IMR-90 (cell line): ENCODE results near the gene GNA14. TPM values are rescaled to one million over a fixed set of nuclear protein-coding genes. Genes with fewer than 3 reads are reported as not detected.

Source experiments
- ATAC-seq: fragments of 200-7000 bp; cut with Tn5 transposase; 2 replicates; pipeline ENCODE4 v1.9.1; 2020; ENCODE audit warnings: low read depth, mild to moderate bottlenecking, moderate library complexity
- BruUV-seq: library from RNA; stranded (reverse); fragments of 400-500 nt; replicated peaks from 2 replicates; lab custom pipeline; 2021; lab: Mats Ljungman, UMichigan
- CTCF ChIA-PET: fragments of 300-600 bp; formaldehyde crosslinking; extraction: SDS; loops from one replicate; lab custom pipeline; 2021; ENCODE audit warnings: antibody characterized with exemption; lab: Yijun Ruan, JAX
- POLR2A ChIA-PET: fragments of 300-600 bp; sonication (Branson Sonifier 250); formaldehyde crosslinking; loops from one replicate; lab custom pipeline; 2022; ENCODE audit warnings: antibody characterized with exemption; ENCODE audit not compliant: unreplicated experiment; lab: Charles Lee
- DNase-seq: peaks from one replicate; pipeline ENCODE4 v3.0.0; 2013
- H2AFZ ChIP-seq: replicated peaks from 2 replicates; pipeline ENCODE3; 2013; ENCODE audit warnings: low read length, mild to moderate bottlenecking; ENCODE audit not compliant: poor library complexity
- H2AK5ac ChIP-seq: 2 replicates; pipeline ENCODE4 v1.6.1; 2013; ENCODE audit warnings: low read depth, low read length, inconsistent platforms
- H2AK9ac ChIP-seq: replicated peaks from 2 replicates; pipeline ENCODE3; 2013; ENCODE audit warnings: mild to moderate bottlenecking, low read depth, low read length, moderate library complexity; ENCODE audit not compliant: poor library complexity
- H2BK120ac ChIP-seq: 2 replicates; pipeline ENCODE4 v1.6.1; 2013; ENCODE audit warnings: low read depth, low read length, inconsistent platforms
- H2BK15ac ChIP-seq: 3 replicates; pipeline ENCODE4 v1.6.1; 2013; ENCODE audit warnings: low read depth, low read length, inconsistent platforms
- H2BK20ac ChIP-seq: 2 replicates; pipeline ENCODE4 v1.6.1; 2013; ENCODE audit warnings: low read depth, mild to moderate bottlenecking, inconsistent platforms, low read length, moderate library complexity
- H2BK5ac ChIP-seq: 2 replicates; pipeline ENCODE4 v1.6.1; 2013; ENCODE audit warnings: mild to moderate bottlenecking, low read depth, low read length, inconsistent platforms; ENCODE audit not compliant: poor library complexity, severe bottlenecking
- H3K14ac ChIP-seq: replicated peaks from 2 replicates; pipeline ENCODE4 v1.6.1; 2013; ENCODE audit warnings: low read depth, low read length, inconsistent platforms
- H3K18ac ChIP-seq: 2 replicates; pipeline ENCODE4 v1.6.1; 2013; ENCODE audit warnings: low read depth, low read length, control low read depth
- H3K23ac ChIP-seq: 2 replicates; pipeline ENCODE4 v1.6.1; 2013; ENCODE audit warnings: low read depth, low read length, inconsistent platforms
- H3K27ac ChIP-seq: 2 replicates; pipeline ENCODE4 v1.5.1; 2013; ENCODE audit warnings: mild to moderate bottlenecking, control low read depth, low read length; ENCODE audit not compliant: insufficient read depth
- H3K27me3 ChIP-seq: 2 replicates; pipeline ENCODE4 v1.6.1; 2013; ENCODE audit warnings: low read length; ENCODE audit not compliant: control insufficient read depth, insufficient read depth
- H3K36me3 ChIP-seq: 2 replicates; pipeline ENCODE4 v1.6.1; 2013; ENCODE audit warnings: low read length, mixed read lengths; ENCODE audit not compliant: control insufficient read depth, insufficient read depth
- H3K4ac ChIP-seq: 2 replicates; pipeline ENCODE4 v1.6.1; 2013; ENCODE audit warnings: low read depth, low read length, inconsistent platforms
- H3K4me1 ChIP-seq: 2 replicates; pipeline ENCODE4 v1.6.1; 2013; ENCODE audit warnings: low read length, mixed read lengths; ENCODE audit not compliant: control insufficient read depth, insufficient read depth
- H3K4me2 ChIP-seq: 2 replicates; pipeline ENCODE4 v1.6.1; 2013; ENCODE audit warnings: low read depth, mild to moderate bottlenecking, control low read depth, low read length, moderate library complexity
- H3K4me3 ChIP-seq: 2 replicates; pipeline ENCODE4 v1.5.1; 2013; ENCODE audit warnings: low read depth, mild to moderate bottlenecking, control low read depth, low read length, moderate library complexity; ENCODE audit not compliant: insufficient read depth
- H3K56ac ChIP-seq: 2 replicates; pipeline ENCODE4 v1.6.1; 2013; ENCODE audit warnings: low read length, inconsistent platforms; ENCODE audit not compliant: insufficient read depth; ENCODE audit errors: extremely low read depth
- H3K79me1 ChIP-seq, 2 experiments: 2 replicates each; pipeline ENCODE4 v1.6.1; 2013; ENCODE audit warnings: low read length in 2 of 2, inconsistent platforms in 1 of 2, low read depth in 1 of 2
- H3K9ac ChIP-seq: 2 replicates; pipeline ENCODE4 v1.6.1; 2013; ENCODE audit warnings: low read depth, low read length, control low read depth
- H3K9me1 ChIP-seq: 2 replicates; pipeline ENCODE4 v1.6.1; 2013; ENCODE audit warnings: low read length, inconsistent platforms; ENCODE audit not compliant: insufficient read depth
- H3K9me3 ChIP-seq: 2 replicates; pipeline ENCODE4 v1.6.1; 2013; ENCODE audit warnings: low read length; ENCODE audit not compliant: control insufficient read depth, insufficient read depth
- H4K20me1 ChIP-seq: 2 replicates; pipeline ENCODE4 v1.6.1; 2013; ENCODE audit warnings: low read length, inconsistent platforms; ENCODE audit not compliant: insufficient read depth
- H4K5ac ChIP-seq: 2 replicates; pipeline ENCODE4 v1.6.1; 2013; ENCODE audit warnings: mild to moderate bottlenecking, low read depth, low read length, control low read depth
- H4K8ac ChIP-seq, 2 experiments: 2 replicates each; pipeline ENCODE4 v1.6.1; 2013; ENCODE audit warnings: low read depth in 2 of 2, low read length in 2 of 2, control low read depth in 1 of 2, inconsistent platforms in 1 of 2
- H4K91ac ChIP-seq: 2 replicates; pipeline ENCODE4 v1.6.1; 2013; ENCODE audit warnings: low read depth, low read length, inconsistent platforms; ENCODE audit not compliant: insufficient read depth
- BHLHE40 ChIP-seq: fragments of 150-350 bp; IDR thresholded peaks from 2 replicates; pipeline ENCODE4 v1.6.1; 2016; ENCODE audit warnings: mild to moderate bottlenecking, low read depth, low read length
- CEBPB ChIP-seq: IDR thresholded peaks from 2 replicates; pipeline ENCODE4 v1.6.1; 2012; ENCODE audit warnings: low read depth, low read length, improper control_type of control experiment
- CHD1 ChIP-seq: IDR thresholded peaks from 2 replicates; pipeline ENCODE4 v1.6.1; 2012; ENCODE audit warnings: low read depth, low read length, improper control_type of control experiment
- CTCF ChIP-seq: conservative IDR thresholded peaks from 2 replicates; pipeline ENCODE4 v1.5.1; 2012; ENCODE audit warnings: mild to moderate bottlenecking, low read depth, low read length, improper control_type of control experiment
- ELK1 ChIP-seq: fragments of 150-350 bp; IDR thresholded peaks from 2 replicates; pipeline ENCODE4 v1.6.1; 2016; ENCODE audit warnings: low read depth, mild to moderate bottlenecking, low read length, moderate library complexity, borderline replicate concordance
- FOS ChIP-seq: fragments of 150-350 bp; IDR thresholded peaks from 2 replicates; pipeline ENCODE4 v1.6.1; 2016; ENCODE audit warnings: low read depth, low read length
- MAFK ChIP-seq: IDR thresholded peaks from 2 replicates; pipeline ENCODE4 v1.6.1; 2012; ENCODE audit warnings: low read depth, low read length, improper control_type of control experiment
- MAZ ChIP-seq: IDR thresholded peaks from 2 replicates; pipeline ENCODE4 v1.6.1; 2012; ENCODE audit warnings: low read depth, mild to moderate bottlenecking, low read length, improper control_type of control experiment, moderate library complexity, borderline replicate concordance
- MXI1 ChIP-seq: IDR thresholded peaks from 2 replicates; pipeline ENCODE4 v1.6.1; 2012; ENCODE audit warnings: low read depth, mild to moderate bottlenecking, low read length, moderate library complexity, borderline replicate concordance
- NFE2L2 ChIP-seq: fragments of 150-350 bp; IDR thresholded peaks from 2 replicates; pipeline ENCODE4 v1.6.1; 2016; ENCODE audit warnings: low read depth, mild to moderate bottlenecking, low read length
- POLR2A ChIP-seq: IDR thresholded peaks from 2 replicates; pipeline ENCODE4 v1.6.1; 2012; ENCODE audit warnings: mild to moderate bottlenecking, low read depth, low read length
- RAD21 ChIP-seq: IDR thresholded peaks from 2 replicates; pipeline ENCODE4 v1.6.1; 2012; ENCODE audit warnings: low read length, improper control_type of control experiment
- RCOR1 ChIP-seq: IDR thresholded peaks from 2 replicates; pipeline ENCODE4 v1.6.1; 2012; ENCODE audit warnings: mild to moderate bottlenecking, low read length, improper control_type of control experiment; ENCODE audit not compliant: insufficient replicate concordance
- RFX5 ChIP-seq: IDR thresholded peaks from 2 replicates; pipeline ENCODE4 v1.8.0; 2012; ENCODE audit warnings: low read depth, mild to moderate bottlenecking, low read length, moderate library complexity
- SMC3 ChIP-seq: fragments of 150-350 bp; IDR thresholded peaks from 2 replicates; pipeline ENCODE4 v1.6.1; 2016; ENCODE audit warnings: low read depth, mild to moderate bottlenecking, antibody characterized with exemption, low read length, moderate library complexity
- WGBS, 2 experiments: methylation state at CpG; one replicate each; pipeline versions ENCODE4 v1.1.5 to v1.1.7; 2013; ENCODE audit warnings: missing lambda C conversion rate in 2 of 2; ENCODE audit not compliant: insufficient read length in 1 of 2; ENCODE audit errors: extremely low coverage in 2 of 2; 5-methylcytosine and 5-hydroxymethylcytosine counted together
- dilution Hi-C: fragments of 300-500 bp; cut with HindIII; formaldehyde crosslinking; loops from one replicate; pipeline ENCODE4 v1.14.3; 2018; ENCODE audit warnings: low sequenced_read_pairs; ENCODE audit not compliant: unreplicated experiment
- in situ Hi-C: fragments of 300-500 bp; cut with MboI; formaldehyde crosslinking; loops from 3 replicates; pipeline ENCODE4 v1.14.3; 2019; ENCODE audit warnings: low sequenced_read_pairs, inconsistent platforms, mixed read lengths
- intact Hi-C: fragments of 100-400 bp; cut with micrococcal nuclease; formaldehyde crosslinking; loops from 2 replicates; pipeline ENCODE4 v1.10.0; 2022
- polyA plus RNA-seq, 3 experiments: library from polyadenylated mRNA; depleted of rRNA; stranded (reverse); fragments of >200 nt; gene quantifications; 2 replicates each; pipeline ENCODE4 v1.2.3, GENCODE V29; 2012; ENCODE audit warnings: low replicate concordance in 1 of 3
- total RNA-seq: library from RNA; depleted of rRNA; stranded (reverse); fragments of >200 nt; gene quantifications from 2 replicates; pipeline ENCODE4 v1.2.3, GENCODE V29; 2012
- TF ChIP-seq, protein P1 (sequence below): fragments of 150-350 bp; IDR thresholded peaks from 2 replicates; pipeline ENCODE4 v1.6.1; 2017; ENCODE audit warnings: mild to moderate bottlenecking, antibody characterized with exemption, low read length, low read depth

Gene GNA14
- total and polyA plus RNA-seq, 2 of the 4 experiments (the other 2 are of a cell fraction) = under 0.01 to 0.03 TPM

DNA sequence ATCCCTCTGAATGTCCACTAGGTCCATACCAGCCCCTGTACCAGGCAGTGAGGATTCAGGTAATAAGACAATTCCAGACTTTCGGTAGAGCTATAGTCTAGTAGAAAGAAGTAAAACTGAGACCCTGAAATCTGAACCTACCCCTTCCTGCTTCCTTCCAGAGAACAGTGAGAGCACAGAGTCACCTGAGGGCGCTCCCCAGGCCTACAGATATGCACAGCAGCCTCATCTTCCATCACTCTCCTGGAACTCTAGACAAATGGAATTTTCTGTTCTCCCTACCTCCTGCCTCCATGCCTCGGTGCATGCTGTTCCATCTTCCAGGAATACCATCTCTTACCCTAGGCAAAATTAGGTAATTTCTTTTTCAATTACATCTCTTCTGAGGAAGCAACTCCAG, 3.1 kb upstream of the GNA14 start:
- no peak overlapping the region for H2AK5ac ChIP-seq
- TF ChIP-seq MAZ (no peak), RCOR1 (no peak), FOS (no peak), CHD1 (no peak), ELK1 (no peak), NFE2L2 (no peak), RFX5 (no peak), POLR2A (no peak), BHLHE40 (no peak), CEBPB (no peak), RAD21 (no peak), CTCF (no peak), MXI1 (no peak), MAFK (no peak), SMC3 (no peak)
- TF ChIP-seq, protein P1, sequence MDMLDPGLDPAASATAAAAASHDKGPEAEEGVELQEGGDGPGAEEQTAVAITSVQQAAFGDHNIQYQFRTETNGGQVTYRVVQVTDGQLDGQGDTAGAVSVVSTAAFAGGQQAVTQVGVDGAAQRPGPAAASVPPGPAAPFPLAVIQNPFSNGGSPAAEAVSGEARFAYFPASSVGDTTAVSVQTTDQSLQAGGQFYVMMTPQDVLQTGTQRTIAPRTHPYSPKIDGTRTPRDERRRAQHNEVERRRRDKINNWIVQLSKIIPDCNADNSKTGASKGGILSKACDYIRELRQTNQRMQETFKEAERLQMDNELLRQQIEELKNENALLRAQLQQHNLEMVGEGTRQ = no peak
- intact Hi-C loops = no loop called here
- in situ Hi-C loops = no loop called here
- DNase-seq (no peak), ATAC-seq (no peak)
- POLR2A ChIA-PET = no interaction called here
- no peaks in the 10 kb centered on the region for H3K9me3 ChIP-seq
- H3K4me1 ChIP-seq = no peaks in the 10 kb centered on the region
- H2BK5ac ChIP-seq = no peak overlapping the region
- H4K5ac ChIP-seq = no peak overlapping the region
- no TSS peak for BruUV-seq
- CTCF ChIA-PET = interaction anchor here (0.6 to 1.1 kb wide), 2 partner anchors 21 to 163 kb away, joined by 3 read pairs; no protein-coding TSS in a partner anchor
- WGBS, 2 experiments = no CpG with 5 or more reads among the region's 3 CpGs
- H3K56ac ChIP-seq = no peak overlapping the region
- no peak overlapping the region for H3K27ac ChIP-seq
- H4K8ac ChIP-seq = no peak overlapping the region
- no peak overlapping the region for H2BK120ac ChIP-seq
- no peak overlapping the region for H2BK20ac ChIP-seq
- no peaks in the 10 kb centered on the region for H3K36me3 ChIP-seq
- no peaks in the 10 kb centered on the region for H3K9me1 ChIP-seq
- H3K9ac ChIP-seq = no peak overlapping the region
- no peak overlapping the region for H3K18ac ChIP-seq
- no peak overlapping the region for H3K23ac ChIP-seq
- H2AK9ac ChIP-seq = no peak overlapping the region
- no peak overlapping the region for H3K4ac ChIP-seq
- H4K91ac ChIP-seq = no peak overlapping the region
- H3K79me1 ChIP-seq = no peaks in the 10 kb centered on the region
- no peak overlapping the region for H3K4me3 ChIP-seq
- no peak overlapping the region for H2BK15ac ChIP-seq
- no peaks in the 10 kb centered on the region for H4K20me1 ChIP-seq
- dilution Hi-C loops = no loop called here
- no peak overlapping the region for H3K14ac ChIP-seq
- peaks cover 30% of the 10 kb centered on the region for H3K27me3 ChIP-seq
- H3K4me2 ChIP-seq = no peak overlapping the region
- H2AFZ ChIP-seq = no peak overlapping the region
